ENCODE measurements around the gene MRPS10. TPM values are rescaled to one million over a fixed set of nuclear protein-coding genes. Genes with fewer than 3 reads are reported as not detected.

The MRPS10 gene
- total and polyA plus RNA-seq, 10 of the 15 experiments (the other 5 are each of a cell fraction or from before 2014, with no cell fraction given) = 28.5 to 83.3 (median 52.8) TPM

GRCh38 chr6:42249279-42249678, 31.6 kb upstream of the MRPS10 start:
- no peaks in the 10 kb centered on the region for H4K20me1 ChIP-seq (ENCODE audit: control insufficient read depth, insufficient read depth)
- CTCF ChIA-PET = interaction anchor here (1.6 kb wide), 1 partner anchor 299 kb away, joined by 5 read pairs; no protein-coding TSS in a partner anchor
- H3K27me3 ChIP-seq (replicated peaks in 1 of 2; ENCODE audit: control insufficient read depth in 2 of 2, insufficient read depth in 2 of 2, low read length in 1 of 2) = no peaks in the 10 kb centered on the region
- H3K27ac ChIP-seq (ENCODE audit: control insufficient read depth, insufficient read depth) = no peak overlapping the region
- 98% methylated on average over 3 of the region's 3 CpGs for WGBS (ENCODE audit: insufficient coverage, insufficient replicate concordance, low lambda C conversion rate, missing lambda C conversion rate)
- RAD21 ChIA-PET (ENCODE audit: unreplicated experiment) = interaction anchor here (0.7 kb wide), 1 partner anchor 11 kb away, joined by 3 read pairs; no protein-coding TSS in a partner anchor
- no peaks in the 10 kb centered on the region for H3K79me2 ChIP-seq (ENCODE audit: control insufficient read depth, insufficient read depth, low read length)
- intact Hi-C loops (cut with micrococcal nuclease; ENCODE audit: unreplicated experiment) = no loop called here
- H3K4me3 ChIP-seq = no peak overlapping the region
- SMC1A ChIA-PET (ENCODE audit: uncharacterized antibody, unreplicated experiment) = no interaction called here
- H3K4me2 ChIP-seq (ENCODE audit: control insufficient read depth, insufficient read depth) = no peak overlapping the region
- no peak for DNase-seq (ENCODE audit: low read depth, low spot score)
- no peak overlapping the region for H3K9ac ChIP-seq (ENCODE audit: control insufficient read depth, insufficient read depth, low read length)
- TF ChIP-seq YY1 (IDR thresholded peaks at IDR 0.05; ENCODE audit: low read depth, low read length) (no peak), YBX1 (IDR thresholded peaks at IDR 0.05) (no peak), SUPT20H (IDR thresholded peaks at IDR 0.05; ENCODE audit: borderline replicate concordance, control insufficient read depth, low read depth, low read length) (no peak), ATF2 (IDR thresholded peaks at IDR 0.05; ENCODE audit: low read length) (no peak), SUZ12 (IDR thresholded peaks at IDR 0.05; ENCODE audit: unreplicated experiment) (no peak), ZBED1 (IDR thresholded peaks at IDR 0.05; ENCODE audit: borderline replicate concordance) (no peak), ZSCAN29 (IDR thresholded peaks at IDR 0.05) (no peak), STAT3 (IDR thresholded peaks at IDR 0.05; ENCODE audit: low read depth, low read length) (no peak), E2F8 (IDR thresholded peaks at IDR 0.05; ENCODE audit: low read depth, partially characterized antibody) (no peak), TCF12 (IDR thresholded peaks at IDR 0.05; ENCODE audit: low read depth, low read length) (no peak), RELA (IDR thresholded peaks at IDR 0.05; ENCODE audit: borderline replicate concordance, partially characterized antibody) (no peak), POLR2A (IDR thresholded peaks at IDR 0.05; ENCODE audit: low read depth, low read length) (no peak), NBN (IDR thresholded peaks at IDR 0.05) (no peak), HDAC2 (IDR thresholded peaks at IDR 0.05) (no peak), IRF4 (IDR thresholded peaks at IDR 0.05; ENCODE audit: low read depth, low read length) (no peak), TCF7 (IDR thresholded peaks at IDR 0.05; ENCODE audit: borderline replicate concordance) (no peak), SMC3 (IDR thresholded peaks at IDR 0.05; ENCODE audit: borderline replicate concordance, low read length) (no peak), ZBTB11 (CRISPR knock-in tag; IDR thresholded peaks at IDR 0.05) (no peak)
- no peak for ATAC-seq
- H3K36me3 ChIP-seq (ENCODE audit: control insufficient read depth in 2 of 2, insufficient read depth in 2 of 2, low read length in 1 of 2) = no peaks in the 10 kb centered on the region
- no TSS peak for BruUV-seq (replicated peaks)
- H3K9me3 ChIP-seq (replicated peaks; ENCODE audit: control insufficient read depth, insufficient read depth, low read length) = no peaks in the 10 kb centered on the region
- H3K4me1 ChIP-seq (ENCODE audit: control insufficient read depth, insufficient read depth, low read length) = no peaks in the 10 kb centered on the region
- no peak for FAIRE-seq
- POLR2A ChIA-PET = no interaction called here
- in situ Hi-C loops (cut with MboI) = no loop called here
- no peak overlapping the region for H2AFZ ChIP-seq (ENCODE audit: control insufficient read depth, low read depth, low read length)

Measured in GM12878 (cell line).